Activated T-cell treated with anti-CD3 and anti-CD28 coated beads, Interleukin-2, amount 50 U/mL, for 48 hours (primary cell): ENCODE results near the gene CHPT1.

ENCODE experiments used
- DNase-seq, 2 experiments: peaks; one replicate each; pipeline ENCODE4 v3.0.0-alpha.2; 2020

CHPT1 gene

DNA sequence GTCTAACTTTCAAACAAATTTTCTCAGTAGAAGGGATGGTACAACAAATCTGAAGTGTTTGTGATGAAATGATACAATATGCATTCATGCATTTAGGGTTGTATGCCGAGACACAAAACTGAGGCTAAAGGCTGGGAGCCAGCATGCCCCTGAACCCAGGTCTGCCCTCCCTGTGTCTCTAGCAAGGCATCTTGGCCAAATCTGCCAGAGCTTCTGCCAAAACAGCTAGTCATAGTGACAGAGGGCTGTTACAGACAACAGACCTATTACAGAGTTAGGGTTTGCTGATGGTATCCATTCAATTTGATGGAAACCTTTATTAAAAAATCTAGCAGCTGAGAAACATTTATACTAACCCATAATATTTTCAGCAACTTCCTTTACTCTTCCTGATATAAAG, 11.3 kb upstream of the CHPT1 start:
- DNase-seq: no peak

DNA sequence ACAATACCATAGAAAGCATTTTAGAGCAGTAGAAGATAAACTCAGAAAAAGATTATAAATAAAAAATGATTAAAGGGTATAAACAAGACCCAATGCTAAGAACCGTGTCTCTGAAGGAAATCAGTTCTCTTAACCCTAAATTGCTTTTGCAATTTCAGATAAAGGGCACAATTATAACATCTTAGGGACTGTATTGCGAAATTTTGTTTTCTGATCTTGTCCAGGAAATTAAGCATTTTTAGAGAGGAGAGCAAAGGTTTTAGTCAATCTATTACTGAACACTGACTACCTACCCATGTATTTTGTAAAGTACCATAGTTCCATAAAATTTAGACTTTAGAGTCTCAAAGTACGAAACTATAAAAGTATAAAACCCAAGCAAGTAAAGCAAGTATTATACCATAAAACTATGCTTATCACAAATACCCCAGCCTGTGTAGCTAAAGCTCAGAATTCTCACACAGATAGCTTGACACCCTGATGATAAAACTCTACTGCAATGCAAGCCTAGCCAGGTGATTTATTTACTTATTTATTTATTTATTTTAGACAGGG, 6.8 kb upstream of the CHPT1 start:
- DNase-seq: no peak

DNA sequence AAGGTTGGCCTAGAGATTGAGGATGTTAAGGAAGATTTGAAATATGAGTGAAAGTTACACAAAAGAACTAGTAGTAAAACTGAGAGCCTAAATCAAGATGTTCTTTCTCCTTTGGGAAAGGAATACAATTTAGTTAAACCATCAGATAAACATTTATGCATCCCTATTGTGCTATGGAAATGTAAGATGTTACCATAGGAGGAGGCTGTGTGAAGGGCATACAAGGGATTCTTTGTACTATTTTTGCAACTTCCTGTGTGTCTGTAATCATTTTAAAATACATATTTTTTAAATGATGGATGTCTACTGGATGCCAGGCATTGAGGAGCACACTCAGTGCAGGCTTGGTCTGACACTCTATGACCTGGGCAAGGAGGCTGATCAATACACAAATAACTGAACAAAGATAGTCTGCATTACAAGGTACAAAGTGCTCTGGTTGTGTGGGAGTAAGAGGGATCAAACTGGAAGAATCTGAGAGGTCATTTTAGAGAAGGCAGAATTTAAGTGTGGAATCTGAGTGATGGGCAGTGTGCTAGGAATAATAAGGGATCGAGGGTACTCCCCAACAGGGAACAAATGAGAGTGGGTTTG, 5.8 kb upstream of the CHPT1 start:
- DNase-seq: no peak

DNA sequence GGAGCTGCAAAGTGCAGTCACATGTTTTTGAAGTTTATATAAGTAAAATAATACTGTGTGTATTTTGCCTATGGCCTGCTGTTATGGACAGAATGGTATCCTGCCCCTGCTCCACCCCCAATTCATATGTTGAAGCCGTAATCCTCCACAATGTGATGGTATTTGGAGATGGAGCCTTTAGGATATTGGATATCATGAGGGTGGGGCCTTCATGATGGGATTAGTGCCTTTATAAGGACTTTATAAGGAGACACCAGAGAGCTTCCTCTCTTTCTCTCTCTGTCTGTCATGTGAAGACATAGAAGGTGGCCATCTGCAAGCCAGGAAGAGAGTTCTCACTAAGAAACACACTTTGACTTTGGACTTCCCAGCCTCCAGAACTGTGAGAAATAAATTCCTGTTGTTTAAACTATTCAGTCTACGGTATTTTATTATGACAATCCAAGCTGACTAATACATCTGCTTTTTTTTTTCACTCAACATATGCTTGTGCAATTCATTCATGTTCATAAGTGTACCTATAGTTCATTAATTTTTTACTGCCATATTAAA, 3.1 kb upstream of the CHPT1 start:
- DNase-seq: no peak

DNA sequence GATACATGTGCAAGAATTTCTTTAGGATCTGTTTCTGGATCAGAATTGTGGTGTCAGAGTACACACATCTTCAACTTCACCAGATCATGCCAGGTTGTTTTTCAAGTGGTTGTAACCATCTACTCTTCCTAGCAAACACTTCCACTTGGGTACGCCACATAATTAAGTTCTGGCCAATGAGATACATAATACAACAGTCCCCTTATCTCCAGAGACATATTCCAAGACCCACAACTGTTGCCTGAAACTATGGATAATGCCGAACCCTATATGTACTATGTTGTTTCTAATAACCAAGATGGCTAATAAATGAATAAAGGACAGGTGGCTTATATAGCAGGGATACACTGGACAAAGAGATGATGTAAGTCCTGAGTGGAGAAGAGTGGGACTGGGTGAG, 2.5 kb upstream of the CHPT1 start:
- no peak for DNase-seq

DNA sequence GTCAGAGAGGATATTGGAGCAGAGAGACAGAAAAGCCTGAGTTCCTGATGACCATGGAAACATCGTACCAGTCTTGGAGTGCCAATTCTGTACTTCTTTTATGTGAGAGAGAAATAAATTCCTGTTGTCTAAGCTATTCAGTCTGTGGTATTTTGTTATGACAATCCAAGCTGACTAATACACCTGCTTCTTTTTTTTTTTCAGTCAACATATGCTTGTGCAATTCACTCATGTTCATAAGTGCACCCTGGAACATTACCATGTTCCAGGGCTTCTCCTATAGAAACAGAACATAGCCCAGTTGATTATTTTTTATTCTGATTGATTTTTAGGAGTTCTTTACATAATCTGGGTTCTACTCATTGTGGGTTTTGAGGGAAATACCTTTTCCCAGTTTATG, 1.7 kb upstream of the CHPT1 start:
- no peak for DNase-seq

DNA sequence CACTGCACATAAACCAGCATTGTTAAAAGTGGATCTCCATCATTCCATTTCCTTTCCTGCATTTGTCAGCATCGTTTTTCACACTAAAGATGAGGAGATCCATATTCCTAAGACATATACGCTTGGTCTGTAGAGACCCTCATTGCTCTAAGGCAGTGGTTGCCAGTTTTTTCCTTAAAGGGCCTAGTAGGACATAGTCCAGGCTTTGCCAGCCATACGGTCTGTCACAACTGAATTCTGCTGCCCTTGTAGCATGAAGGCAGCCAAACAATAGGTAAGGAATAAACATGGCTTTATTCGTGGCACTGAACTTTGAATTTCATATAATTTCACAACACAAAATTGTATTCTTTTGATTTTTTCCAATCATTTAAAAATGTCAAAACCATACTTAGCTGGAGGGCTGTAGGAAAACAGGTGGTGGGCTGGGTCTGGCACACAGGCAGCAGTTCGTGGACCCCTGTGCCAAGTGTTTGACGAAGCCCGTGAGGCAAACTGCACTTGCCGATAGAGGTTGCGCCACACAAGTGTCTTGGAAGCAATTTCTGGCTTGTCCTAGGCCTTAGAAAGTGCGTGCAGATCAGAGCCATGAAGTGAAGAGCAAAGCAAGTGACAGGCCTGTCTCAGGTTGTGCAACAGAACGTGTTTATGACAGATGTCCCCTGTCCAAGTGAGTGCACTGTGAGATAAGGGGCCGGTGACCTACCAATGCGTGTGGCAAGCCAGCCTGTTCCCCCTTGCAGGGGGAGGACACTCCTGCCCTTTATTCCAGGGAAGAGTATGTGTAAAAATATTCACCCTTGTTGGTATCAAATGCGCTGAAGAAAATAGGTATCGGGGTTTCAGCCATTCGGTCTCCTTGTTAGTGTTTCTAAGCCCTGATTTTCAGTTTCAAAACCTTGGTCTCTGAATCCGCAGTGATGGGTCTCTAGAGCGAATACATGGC, 916 bp upstream of the CHPT1 start:
- DNase-seq: peak; percentile 36 to 40

DNA sequence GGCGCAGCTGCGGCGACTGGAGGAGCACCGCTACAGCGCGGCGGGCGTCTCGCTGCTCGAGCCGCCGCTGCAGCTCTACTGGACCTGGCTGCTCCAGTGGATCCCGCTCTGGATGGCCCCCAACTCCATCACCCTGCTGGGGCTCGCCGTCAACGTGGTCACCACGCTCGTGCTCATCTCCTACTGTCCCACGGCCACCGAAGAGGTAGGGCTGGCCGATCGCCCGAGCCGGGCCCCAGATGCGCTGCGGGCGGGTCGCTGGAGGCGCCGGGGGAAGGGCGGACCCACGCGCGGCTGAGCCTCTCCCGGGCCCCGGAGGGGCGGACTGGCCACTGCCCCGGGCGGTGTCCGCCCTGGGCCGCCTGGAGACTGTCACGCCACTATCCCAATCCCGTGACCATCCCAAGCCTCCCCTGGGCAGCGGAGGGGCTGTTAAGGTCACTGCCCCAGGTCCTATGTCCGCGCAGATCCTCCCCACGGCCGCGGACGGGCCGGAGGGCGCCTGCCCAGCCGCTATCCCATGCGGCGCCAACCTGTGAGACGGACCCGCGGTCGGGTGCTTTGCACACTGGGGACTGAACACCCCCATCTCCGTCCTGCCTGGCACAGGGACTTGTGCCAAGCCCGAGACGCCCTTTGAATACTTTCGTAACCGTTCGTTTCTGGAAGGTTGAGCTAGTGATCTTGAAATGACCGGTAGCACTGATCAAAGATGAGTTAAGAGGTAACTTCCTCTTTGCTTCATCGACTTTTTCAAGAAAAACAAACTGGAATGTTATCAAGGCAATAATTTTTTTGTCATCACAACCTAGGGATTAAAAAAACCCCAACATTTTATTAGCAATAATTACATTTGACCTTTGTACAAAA, 725 bp downstream of the CHPT1 start:
- peak in 1 of 2 experiments; percentile 41 for DNase-seq

DNA sequence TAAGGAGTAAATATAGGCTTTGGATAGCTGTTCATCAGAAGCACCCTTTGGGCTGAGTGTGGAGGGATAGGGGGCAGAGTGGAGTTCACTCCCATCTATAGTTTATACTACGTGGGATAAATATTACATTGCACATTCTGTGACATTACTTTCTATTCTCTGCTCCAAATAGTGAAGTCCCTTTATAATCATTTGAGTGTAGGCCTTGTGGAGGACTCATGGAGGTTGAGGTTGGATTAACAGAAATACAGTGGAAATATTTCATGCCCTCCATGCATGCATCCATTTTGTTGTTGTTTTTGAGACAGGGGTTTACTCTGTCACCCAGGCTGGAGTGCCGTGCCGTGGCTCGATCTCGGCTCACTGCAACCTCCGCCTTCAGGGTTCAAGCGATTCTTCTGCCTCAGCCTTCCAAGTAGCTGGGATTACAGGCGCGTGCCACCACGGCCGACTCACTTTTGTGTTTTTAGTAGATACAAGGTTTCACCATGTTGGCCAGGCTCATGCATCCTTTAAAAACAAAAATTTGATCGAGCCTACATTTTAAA, 1.4 kb downstream of the CHPT1 start:
- peak; percentile 29 to 39 for DNase-seq

DNA sequence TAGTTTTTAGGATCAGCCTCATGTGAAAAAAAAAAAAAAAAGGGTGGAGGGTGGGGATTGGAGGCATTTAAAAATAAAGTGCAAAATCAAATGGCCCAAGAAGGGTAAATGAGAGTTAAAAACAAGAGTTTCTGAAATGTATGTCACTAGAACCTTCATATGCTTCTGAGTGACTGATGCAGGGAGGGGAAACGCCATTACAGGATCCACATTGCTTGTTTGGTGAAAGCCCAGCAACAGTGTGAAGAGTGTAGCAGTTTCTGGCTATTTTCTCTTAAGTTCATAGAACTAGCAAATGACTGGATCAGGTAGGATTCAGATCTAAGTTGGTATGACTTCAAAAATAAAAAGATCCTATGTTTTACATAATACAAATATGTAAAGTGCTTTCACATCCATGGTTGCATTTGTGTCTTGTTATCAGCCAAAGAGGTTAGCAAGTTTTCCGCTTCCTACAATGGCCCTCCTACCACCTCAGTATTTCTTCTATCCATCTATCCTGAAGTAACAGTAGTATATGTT, 2.9 kb downstream of the CHPT1 start:
- no peak for DNase-seq

DNA sequence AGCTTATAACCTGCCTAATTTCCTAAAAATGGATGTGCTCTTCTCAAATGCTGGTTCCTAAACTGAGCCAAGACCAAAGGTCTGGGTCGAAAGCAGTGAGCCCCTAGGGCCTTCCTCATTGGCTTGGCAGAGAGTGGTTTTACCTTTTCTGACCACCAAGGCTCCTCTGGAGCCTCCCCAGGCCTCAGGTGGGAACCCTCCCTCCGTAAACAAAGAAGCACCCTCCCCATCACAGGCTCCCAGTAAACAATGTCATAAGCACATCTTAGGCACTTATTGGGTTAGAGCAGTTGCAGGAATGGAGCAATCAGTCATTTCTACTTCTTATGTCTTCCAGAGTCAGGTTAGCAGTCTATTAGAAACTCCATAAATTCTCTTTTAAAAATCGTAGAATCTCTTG, 6.0 kb downstream of the CHPT1 start:
- no peak for DNase-seq

DNA sequence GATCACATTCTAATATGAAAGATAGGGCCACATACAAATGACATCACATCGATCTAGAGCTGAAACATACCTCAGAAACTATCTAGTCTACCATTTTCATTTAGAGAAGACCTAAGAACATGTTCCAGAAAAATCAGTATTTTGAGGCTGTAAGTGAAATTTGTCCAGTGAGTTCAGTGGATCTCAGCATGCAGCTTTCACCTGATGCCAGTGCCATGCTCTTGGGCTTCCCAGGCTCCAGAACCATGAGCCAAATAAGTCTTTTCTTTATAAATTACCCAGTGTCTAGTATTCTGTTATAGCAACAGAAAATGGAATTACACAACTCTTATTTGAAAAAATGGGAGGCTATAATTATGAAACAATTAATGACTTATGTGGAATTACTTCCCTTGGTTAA, 9.0 kb downstream of the CHPT1 start:
- no peak for DNase-seq

DNA sequence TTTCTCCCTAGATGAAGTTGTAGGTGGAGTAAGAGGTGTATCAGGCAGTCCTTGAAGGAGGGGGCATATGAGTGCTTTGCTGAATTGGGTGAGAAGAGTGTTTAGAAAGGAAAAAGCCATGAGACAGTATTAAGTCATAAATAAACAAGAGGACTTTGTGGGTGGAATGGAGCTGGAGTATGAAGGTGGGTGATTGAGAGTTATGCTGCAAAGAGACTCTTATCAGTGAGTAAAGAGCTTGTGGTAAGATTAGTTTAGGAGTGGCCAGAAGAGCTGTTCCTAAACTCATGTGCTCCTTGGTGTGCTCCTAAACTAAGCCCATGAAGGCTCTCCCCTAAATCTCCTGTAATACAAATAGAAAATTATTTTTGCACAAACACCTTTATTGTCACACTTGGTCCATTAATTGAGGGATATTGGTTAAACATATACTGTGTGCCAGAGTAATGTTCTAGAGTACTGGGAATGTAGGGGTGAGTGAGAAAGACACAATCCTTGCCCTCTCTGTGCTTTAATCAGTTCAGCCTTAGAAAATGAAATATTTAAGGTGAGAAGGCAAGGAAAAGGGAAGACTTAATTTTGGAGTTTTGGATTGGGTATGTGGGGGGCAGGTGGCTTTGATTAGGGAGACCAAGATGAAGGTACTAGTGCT, 9.8 kb downstream of the CHPT1 start:
- no peak for DNase-seq

DNA sequence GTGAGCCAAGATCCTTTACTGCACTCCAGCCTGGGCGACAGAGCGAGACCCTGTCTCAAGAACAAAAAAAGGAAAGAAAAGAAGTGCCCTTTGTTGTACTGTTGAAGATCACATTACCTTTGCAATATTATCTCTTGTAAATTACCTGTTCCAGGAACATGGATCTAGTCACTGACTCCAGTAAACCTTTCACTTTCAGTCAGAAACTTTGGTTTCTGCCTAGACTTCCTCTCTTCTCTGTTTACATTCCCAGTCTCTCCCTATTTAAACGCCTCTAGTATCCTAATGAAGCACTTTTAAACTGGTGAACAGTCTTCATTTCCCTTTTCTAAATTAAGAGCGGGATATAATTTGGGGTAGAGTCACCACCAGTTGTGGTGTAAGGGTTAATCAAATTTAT, 12.8 kb downstream of the CHPT1 start:
- DNase-seq: no peak

DNA sequence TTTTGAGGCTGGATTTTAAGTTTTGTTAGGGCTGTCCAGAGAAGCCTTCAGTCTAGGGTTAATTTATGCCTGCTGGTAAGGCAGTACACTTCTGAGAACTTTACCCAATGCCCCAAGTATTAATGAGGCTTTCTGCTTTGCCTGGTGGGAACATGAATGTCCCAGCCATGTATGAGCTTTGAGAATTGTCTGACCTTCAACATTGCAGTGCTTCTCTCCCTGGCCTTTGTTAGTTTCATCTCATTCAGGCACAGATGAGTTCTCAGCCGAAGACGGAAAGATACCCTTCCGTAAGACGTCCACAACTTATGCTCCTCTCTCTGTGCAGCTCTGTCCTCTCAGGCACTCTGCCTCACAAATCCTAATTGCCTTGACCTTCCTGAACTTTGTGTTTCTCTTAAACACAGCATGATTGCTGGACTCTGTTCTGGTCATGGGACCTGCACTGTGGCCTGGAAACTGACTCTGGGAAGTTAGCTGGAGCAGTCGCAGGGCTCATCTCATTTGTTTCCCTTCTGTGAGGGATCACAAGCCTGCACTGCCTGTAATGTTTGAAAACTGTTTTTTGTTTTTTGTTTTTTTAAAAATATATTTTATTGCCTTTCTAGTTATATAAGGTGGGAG, 15.7 kb downstream of the CHPT1 start:
- no peak for DNase-seq

DNA sequence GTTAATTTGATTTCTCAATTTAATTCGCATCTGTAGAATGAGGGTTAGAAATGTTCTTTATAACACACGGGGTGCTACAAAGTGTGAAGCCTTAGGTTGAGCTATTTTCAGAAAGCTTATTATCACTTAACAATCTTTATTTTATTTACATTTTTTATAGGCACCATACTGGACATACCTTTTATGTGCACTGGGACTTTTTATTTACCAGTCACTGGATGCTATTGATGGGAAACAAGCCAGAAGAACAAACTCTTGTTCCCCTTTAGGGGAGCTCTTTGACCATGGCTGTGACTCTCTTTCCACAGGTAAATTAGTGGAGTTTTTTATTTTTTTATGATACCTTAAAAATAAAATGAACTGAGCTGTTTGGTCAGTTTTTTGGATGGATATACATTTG, 16.5 kb downstream of the CHPT1 start:
- DNase-seq: no peak

DNA sequence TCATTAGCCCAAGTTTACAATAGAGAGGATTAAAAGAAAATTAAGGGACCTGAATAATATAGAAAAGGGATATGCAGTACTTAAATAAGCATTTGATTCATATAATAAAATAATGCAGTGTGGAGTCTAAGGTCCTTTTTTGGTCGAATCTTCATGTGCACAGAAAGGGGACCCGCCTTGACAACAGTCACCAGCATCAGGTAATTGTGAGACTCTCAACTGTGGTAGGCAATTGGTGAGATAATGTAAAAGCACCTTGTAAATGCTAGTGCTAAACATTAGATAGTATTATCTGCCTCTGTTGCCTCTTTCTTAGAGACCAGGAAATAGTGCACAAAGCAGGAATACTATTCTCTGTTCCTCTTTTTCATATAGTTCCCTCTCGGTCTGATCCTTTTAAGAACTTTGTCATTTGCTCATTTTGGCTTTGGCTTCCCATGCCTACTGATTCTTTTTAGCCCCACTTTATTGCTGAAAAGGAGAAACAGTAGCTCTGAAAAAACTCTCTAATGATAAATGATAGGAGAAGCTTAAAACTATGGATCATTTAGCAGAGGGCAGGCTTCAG, 17.5 kb downstream of the CHPT1 start:
- DNase-seq: no peak

DNA sequence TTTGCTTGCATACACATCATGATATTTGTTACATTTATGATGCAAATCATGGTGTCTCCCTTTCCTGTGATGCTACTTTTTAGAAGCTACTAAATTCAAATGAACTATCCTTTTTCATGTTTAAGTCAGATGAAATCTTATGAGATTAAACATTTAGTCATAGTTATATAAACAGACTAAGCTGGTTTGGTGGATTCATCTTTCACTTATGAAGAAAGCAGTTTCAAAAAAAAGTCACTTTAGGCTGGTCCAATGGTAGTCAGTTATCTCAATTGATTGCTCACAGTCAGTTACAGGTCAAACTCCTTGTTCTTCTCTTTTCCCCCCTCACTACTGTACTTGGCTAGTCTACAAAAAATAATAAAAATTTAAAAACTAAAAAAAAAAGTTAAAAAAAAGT, 22.1 kb downstream of the CHPT1 start:
- no peak for DNase-seq

DNA sequence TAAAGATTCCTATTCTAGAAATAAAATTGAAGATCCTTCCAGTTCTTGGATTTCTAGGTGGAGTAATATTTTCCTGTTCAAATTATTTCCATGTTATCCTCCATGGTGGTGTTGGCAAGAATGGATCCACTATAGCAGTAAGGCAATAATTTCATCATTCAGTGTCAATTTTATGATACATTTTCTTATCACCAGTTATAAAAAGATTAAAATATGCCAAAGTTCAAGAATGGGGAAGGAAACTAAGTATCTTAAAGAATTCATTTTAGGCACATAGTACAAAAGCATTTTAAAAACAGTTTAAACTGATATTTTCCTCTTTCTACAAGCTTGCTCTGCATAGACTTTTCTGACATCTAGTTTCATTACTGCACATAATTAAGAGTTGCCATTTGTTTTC, 22.7 kb downstream of the CHPT1 start:
- no peak for DNase-seq

DNA sequence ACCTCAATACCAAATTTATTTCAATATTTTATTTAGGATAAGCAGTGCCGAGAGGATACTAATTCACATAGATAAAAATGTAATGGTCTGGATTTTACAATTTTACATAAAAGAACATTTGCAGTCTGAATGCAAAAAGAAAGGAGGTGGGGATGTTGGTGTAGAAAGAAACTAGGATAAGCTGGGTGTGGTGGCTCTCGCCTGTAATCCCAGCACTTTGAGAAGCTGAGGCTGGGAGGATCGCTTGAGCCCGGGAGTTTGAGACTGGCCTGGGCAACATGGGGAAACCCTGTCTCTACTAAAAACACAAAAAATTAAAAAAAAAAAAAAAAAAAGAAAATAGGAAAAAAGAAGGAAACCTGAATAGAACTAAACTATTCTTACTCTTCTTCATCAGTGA, 25.0 kb downstream of the CHPT1 start:
- DNase-seq: no peak

DNA sequence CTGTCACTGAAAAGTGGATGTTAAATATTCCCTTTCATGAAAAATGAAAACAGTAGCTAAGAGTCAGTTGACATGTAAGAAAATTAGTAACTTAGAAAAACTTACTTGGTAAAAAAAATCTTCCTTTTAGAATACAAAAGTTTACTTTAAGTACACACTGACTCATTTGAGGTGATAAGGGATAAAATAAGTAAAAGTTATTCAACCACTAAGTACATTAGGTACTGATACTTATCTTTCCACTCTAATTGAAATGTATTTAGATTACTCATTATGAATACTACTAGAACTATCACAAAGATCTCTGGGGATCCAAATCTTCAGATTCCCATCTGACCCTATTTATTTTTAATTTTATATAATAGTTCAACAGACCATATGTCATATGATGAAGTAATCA, 29.7 kb downstream of the CHPT1 start:
- no peak for DNase-seq
